Measurements from ENCODE around the gene TSC1.

- TF ChIP-seq CTCF (IDR thresholded peaks at IDR 0.05; ENCODE audit: extremely low read depth in 1 of 2, insufficient read depth in 1 of 2, low read depth in 1 of 2, low read length in 2 of 2): no peak
- TF ChIP-seq POLR2A (IDR thresholded peaks at IDR 0.05; ENCODE audit: low read depth, low read length): no peak
- no peak for TF ChIP-seq JUN (IDR thresholded peaks at IDR 0.05; ENCODE audit: borderline replicate concordance, insufficient read depth, insufficient read length, low read depth)
Measured at GRCh38 chr9:132863096-132863495, 81.3 kb downstream of the TSC1 start.
